Ishikawa (cell line): Measurements from ENCODE around the gene CPNE2.

Experiments
- CEBPB ChIP-seq: IDR thresholded peaks from 2 replicates; pipeline ENCODE4 v1.6.1; 2012
- CREB1 ChIP-seq: IDR thresholded peaks from 2 replicates; pipeline ENCODE4 v1.6.1; 2012; ENCODE audit warnings: low read depth
- RAD21 ChIP-seq: IDR thresholded peaks from 2 replicates; pipeline ENCODE4 v1.6.1; 2012; ENCODE audit warnings: low read depth
- TAF1 ChIP-seq: IDR thresholded peaks from 2 replicates; pipeline ENCODE4 v1.6.1; 2012; ENCODE audit warnings: low read depth, mild to moderate bottlenecking
- YY1 ChIP-seq: IDR thresholded peaks from 2 replicates; pipeline ENCODE4 v1.6.1; 2012; ENCODE audit warnings: low read depth
- TF ChIP-seq, protein P1 (sequence below): IDR thresholded peaks from 2 replicates; pipeline ENCODE4 v1.6.1; 2012

DNA sequence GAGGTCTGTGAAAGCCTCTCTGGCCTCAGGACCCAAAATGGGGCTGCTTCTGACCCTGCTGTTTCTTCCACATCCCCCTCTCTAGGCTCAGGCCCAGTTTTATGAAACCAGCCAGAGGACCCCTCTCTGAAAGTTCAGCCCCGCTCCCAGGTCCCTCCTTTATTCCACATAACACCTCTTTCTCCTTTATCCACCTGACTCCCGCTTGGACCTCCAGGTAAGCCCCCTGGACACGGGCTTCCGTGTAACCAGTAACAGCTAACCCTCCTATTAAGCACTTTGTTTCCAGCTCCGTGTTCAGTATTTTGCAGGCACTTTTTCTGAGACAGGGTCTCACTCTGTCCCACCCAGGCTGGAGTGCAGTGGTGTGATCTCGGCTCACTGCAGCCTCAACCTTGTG is 56.1 kb downstream of the CPNE2 start:
- TF ChIP-seq CREB1 (no peak), TAF1 (no peak), RAD21 (no peak), YY1 (no peak), CEBPB (no peak)
- TF ChIP-seq, protein P1, sequence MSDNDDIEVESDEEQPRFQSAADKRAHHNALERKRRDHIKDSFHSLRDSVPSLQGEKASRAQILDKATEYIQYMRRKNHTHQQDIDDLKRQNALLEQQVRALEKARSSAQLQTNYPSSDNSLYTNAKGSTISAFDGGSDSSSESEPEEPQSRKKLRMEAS = no peak
